Muscle layer of duodenum (tissue), 2 donors: ENCODE measurements around the gene GALNT18.

Experiments
- H3K27ac ChIP-seq: one replicate; pipeline ENCODE4 v1.7.0; 2013; ENCODE audit warnings: mild to moderate bottlenecking, low read length
- H3K27me3 ChIP-seq: one replicate; pipeline ENCODE4 v1.7.0; 2013; ENCODE audit warnings: low read depth, mild to moderate bottlenecking, control low read depth, low read length
- H3K36me3 ChIP-seq, 2 donors: one replicate each; pipeline ENCODE4 v1.7.0; 2013; ENCODE audit warnings: low read length in 2 of 2, control low read depth in 1 of 2, mild to moderate bottlenecking in 1 of 2; ENCODE audit not compliant: insufficient read depth in 2 of 2, control insufficient read depth in 1 of 2
- H3K4me1 ChIP-seq, 2 donors: one replicate each; pipeline ENCODE4 v1.7.0; 2013; ENCODE audit warnings: low read length in 2 of 2, mild to moderate bottlenecking in 2 of 2, control low read depth in 1 of 2, moderate library complexity in 1 of 2; ENCODE audit not compliant: insufficient read depth in 2 of 2, control insufficient read depth in 1 of 2
- H3K4me3 ChIP-seq, 2 donors: one replicate each; pipeline ENCODE4 v1.7.0; 2013; ENCODE audit warnings: low read length in 2 of 2, low read depth in 1 of 2, mild to moderate bottlenecking in 1 of 2
- H3K9me3 ChIP-seq, 2 donors: one replicate each; pipeline ENCODE4 v1.7.0; 2013; ENCODE audit warnings: low read length in 2 of 2, control low read depth in 1 of 2, mild to moderate bottlenecking in 1 of 2; ENCODE audit not compliant: control insufficient read depth in 1 of 2
- donor health status: healthy.

GALNT18 gene

GRCh38 chr11:11577932-11578911 is 43.6 kb downstream of the GALNT18 start:
- Histone ChIP-seq H3K4me1 (peaks cover 0 to 9% of the 10 kb centered on the region in 2 donors), H3K27me3 (no peaks in the 10 kb centered on the region), H3K27ac (no peak overlapping the region)

DNA sequence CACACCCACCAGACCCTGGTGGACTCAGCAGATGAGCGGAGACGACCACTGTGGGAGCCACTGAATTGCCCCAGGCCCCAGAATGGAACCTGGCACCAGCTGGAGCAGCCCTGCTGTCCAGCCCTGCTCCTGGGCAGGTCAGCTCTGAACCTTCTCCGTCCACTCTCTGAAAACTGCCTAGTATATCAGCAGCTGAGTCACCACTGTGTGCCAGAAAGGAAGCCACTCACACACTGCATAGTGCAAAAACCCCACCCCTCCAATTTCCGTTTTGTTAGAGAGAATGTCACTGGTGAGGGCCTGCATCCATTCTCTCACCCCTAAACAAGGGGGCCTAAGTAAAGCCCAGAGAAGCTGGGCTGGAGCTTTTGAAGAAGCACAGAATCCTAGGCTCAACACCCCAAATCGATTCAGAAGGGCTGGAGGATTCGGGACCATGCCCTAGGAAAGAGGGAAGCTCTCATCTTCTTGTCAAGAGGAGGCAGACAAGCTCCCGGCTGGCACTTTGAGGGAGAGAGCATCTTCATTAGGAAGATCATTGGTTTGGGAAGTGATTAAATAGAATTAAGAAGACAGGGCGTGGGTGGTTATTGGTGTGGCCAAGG is 44.5 kb downstream of the GALNT18 start:
- Histone ChIP-seq H3K9me3 (no peaks in the 10 kb centered on the region), H3K27ac (no peak overlapping the region), H3K36me3 (no peaks in the 10 kb centered on the region), H3K4me1 (peaks cover 0 to 9% of the 10 kb centered on the region in 2 donors), H3K4me3 (no peak overlapping the region), H3K27me3 (no peaks in the 10 kb centered on the region)

More at GRCh38 chr11:11577932-11578911, 43.6 kb downstream of the GALNT18 start:
- Histone ChIP-seq H3K9me3 (no peaks in the 10 kb centered on the region), H3K36me3 (no peaks in the 10 kb centered on the region), H3K4me3 (no peak overlapping the region)

- H3K9me3 ChIP-seq = no peaks in the 10 kb centered on the region
- peaks cover 0 to 17% of the 10 kb centered on the region in 2 donors for H3K4me1 ChIP-seq
- no peaks in the 10 kb centered on the region for H3K36me3 ChIP-seq
- no peak overlapping the region for H3K27ac ChIP-seq
- H3K27me3 ChIP-seq = no peaks in the 10 kb centered on the region
- H3K4me3 ChIP-seq = no peak overlapping the region
Measured at GRCh38 chr11:11574373-11575287, 47.2 kb downstream of the GALNT18 start.

DNA sequence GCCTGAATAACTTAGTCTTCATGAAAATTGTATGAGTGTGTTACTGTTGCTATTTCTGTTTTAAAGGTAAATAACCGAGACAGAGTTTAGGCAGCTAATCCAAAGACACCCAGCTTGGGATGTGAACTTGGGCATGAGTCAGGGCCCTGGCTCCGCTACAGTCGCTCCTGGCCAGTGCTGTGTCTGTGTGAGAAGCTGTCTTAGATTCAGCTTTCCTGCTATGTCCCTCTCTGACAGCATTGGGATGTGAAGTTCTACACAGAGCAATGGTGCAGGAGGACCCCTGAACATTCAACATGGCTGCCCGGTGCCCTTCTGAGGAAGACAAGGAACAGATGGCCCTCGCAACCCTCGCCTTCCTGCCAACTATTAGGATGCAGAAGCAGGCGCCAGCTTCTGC is 49.4 kb downstream of the GALNT18 start:
- H3K36me3 ChIP-seq = no peaks in the 10 kb centered on the region
- H3K9me3 ChIP-seq = no peaks in the 10 kb centered on the region
- peaks cover 0 to 21% of the 10 kb centered on the region in 2 donors for H3K4me1 ChIP-seq
- no peak overlapping the region for H3K27ac ChIP-seq
- H3K27me3 ChIP-seq = no peaks in the 10 kb centered on the region
- no peak overlapping the region for H3K4me3 ChIP-seq

GRCh38 chr11:11571893-11572292 is 49.9 kb downstream of the GALNT18 start:
- peaks cover 0 to 17% of the 10 kb centered on the region in 2 donors for H3K4me1 ChIP-seq
- H3K9me3 ChIP-seq = no peaks in the 10 kb centered on the region
- no peaks in the 10 kb centered on the region for H3K27me3 ChIP-seq
- H3K36me3 ChIP-seq = no peaks in the 10 kb centered on the region
- no peak overlapping the region for H3K4me3 ChIP-seq
- H3K27ac ChIP-seq = no peak overlapping the region

GRCh38 chr11:11570823-11571222 is 51.0 kb downstream of the GALNT18 start:
- Histone ChIP-seq H3K4me1 (peaks cover 0 to 16% of the 10 kb centered on the region in 2 donors), H3K9me3 (no peaks in the 10 kb centered on the region), H3K4me3 (no peak overlapping the region), H3K27ac (no peak overlapping the region), H3K27me3 (no peaks in the 10 kb centered on the region), H3K36me3 (no peaks in the 10 kb centered on the region)

- Histone ChIP-seq H3K27ac (no peak overlapping the region), H3K9me3 (no peaks in the 10 kb centered on the region), H3K27me3 (no peaks in the 10 kb centered on the region), H3K4me3 (no peak overlapping the region), H3K4me1 (peaks cover 0 to 16% of the 10 kb centered on the region in 2 donors), H3K36me3 (no peaks in the 10 kb centered on the region)
Measured at GRCh38 chr11:11569936-11570491, 51.8 kb downstream of the GALNT18 start.

- peaks cover 0 to 12% of the 10 kb centered on the region in 2 donors for H3K4me1 ChIP-seq
- no peak overlapping the region for H3K4me3 ChIP-seq
- H3K27ac ChIP-seq = no peak overlapping the region
- H3K36me3 ChIP-seq = no peaks in the 10 kb centered on the region
- no peaks in the 10 kb centered on the region for H3K27me3 ChIP-seq
- no peaks in the 10 kb centered on the region for H3K9me3 ChIP-seq
Measured at GRCh38 chr11:11568651-11569229, 53.1 kb downstream of the GALNT18 start.

- Histone ChIP-seq H3K36me3 (no peaks in the 10 kb centered on the region), H3K27me3 (no peaks in the 10 kb centered on the region), H3K4me3 (no peak overlapping the region), H3K27ac (no peak overlapping the region), H3K9me3 (no peaks in the 10 kb centered on the region), H3K4me1 (peaks cover 0 to 19% of the 10 kb centered on the region in 2 donors)
Measured at GRCh38 chr11:11567936-11568650, 53.7 kb downstream of the GALNT18 start.

DNA sequence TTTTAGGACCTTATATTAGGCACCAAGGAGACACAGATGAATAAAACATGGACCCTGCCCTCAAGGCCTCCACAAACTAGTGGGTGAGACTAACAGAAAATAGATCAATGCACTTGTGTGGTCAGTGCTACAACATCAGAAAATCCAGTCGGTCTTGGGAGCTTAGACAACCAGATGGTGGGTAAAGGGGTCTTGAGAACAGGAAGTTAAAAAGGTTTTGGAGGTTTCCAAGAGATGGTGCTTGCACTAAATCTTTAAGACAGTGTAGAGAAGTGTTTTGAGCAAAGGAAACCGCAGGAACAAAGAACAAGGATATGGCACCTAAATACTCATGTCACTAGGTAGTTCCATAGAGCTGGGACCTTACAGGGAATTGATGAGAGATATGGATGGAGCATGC is 56.2 kb downstream of the GALNT18 start:
- H3K27ac ChIP-seq = no peak overlapping the region
- H3K4me1 ChIP-seq = peaks cover 0 to 17% of the 10 kb centered on the region in 2 donors
- no peak overlapping the region for H3K4me3 ChIP-seq
- H3K9me3 ChIP-seq = no peaks in the 10 kb centered on the region
- no peaks in the 10 kb centered on the region for H3K36me3 ChIP-seq
- no peaks in the 10 kb centered on the region for H3K27me3 ChIP-seq
